ENCODE data around the gene INF2.
"Not testable (repeated sequence)": the region's sequence is repeated elsewhere in the genome, so short reads cannot be mapped to it uniquely, and the experiment has no call there.

Gene INF2

GRCh38 chr14:104749111-104749649 is 59.8 kb downstream of the INF2 start:
- peak in 35 of 56 donors; percentile 14 to 85 (median 64) for DNase-seq

- no peak for DNase-seq
These were observed 60.8 kb downstream of the INF2 start for GRCh38 chr14:104750056-104750752.

- not testable (repeated sequence) for DNase-seq
These were observed 61.3 kb downstream of the INF2 start for GRCh38 chr14:104750753-104751057.

- peak in 1 of 56 donors; percentile 55 for DNase-seq
These were observed 62.4 kb downstream of the INF2 start for GRCh38 chr14:104751539-104752422.

GRCh38 chr14:104752423-104752734 is 63.0 kb downstream of the INF2 start:
- peak in 1 of 56 donors; percentile 81 for DNase-seq

- peak; percentile 89 to 100 (median 99) for DNase-seq
These were observed 63.5 kb downstream of the INF2 start, which contains the start of gene SIVA1 for GRCh38 chr14:104752735-104753527. Gene SIVA1, plus strand, starts transcription at chr14:104753147. Its CDS starts 55 bp downstream, at chr14:104753202.

- no peak for DNase-seq
These were observed 64.3 kb downstream of the INF2 start for GRCh38 chr14:104753528-104754212.

GRCh38 chr14:104754213-104754851 is 64.9 kb downstream of the INF2 start:
- no peak for DNase-seq

DNA sequence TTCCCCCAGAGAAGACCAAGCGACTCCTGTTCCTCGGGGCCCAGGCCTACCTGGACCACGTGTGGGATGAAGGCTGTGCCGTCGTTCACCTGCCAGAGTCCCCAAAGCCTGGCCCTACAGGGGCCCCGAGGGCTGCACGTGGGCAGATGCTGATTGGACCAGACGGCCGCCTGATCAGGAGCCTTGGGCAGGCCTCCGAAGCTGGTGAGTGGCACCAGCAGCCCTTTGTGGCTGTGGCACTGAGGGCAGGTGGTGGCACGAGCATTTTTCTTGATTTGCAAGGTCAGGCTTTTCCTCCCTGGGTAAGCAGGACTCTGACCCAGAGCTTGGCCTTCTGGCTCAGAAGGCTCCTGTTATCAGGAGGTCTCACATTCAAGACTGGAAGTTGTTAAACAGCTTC is 66.2 kb downstream of the INF2 start:
- no peak for DNase-seq

GRCh38 chr14:104756477-104757237 is 67.2 kb downstream of the INF2 start:
- no peak for DNase-seq

DNA sequence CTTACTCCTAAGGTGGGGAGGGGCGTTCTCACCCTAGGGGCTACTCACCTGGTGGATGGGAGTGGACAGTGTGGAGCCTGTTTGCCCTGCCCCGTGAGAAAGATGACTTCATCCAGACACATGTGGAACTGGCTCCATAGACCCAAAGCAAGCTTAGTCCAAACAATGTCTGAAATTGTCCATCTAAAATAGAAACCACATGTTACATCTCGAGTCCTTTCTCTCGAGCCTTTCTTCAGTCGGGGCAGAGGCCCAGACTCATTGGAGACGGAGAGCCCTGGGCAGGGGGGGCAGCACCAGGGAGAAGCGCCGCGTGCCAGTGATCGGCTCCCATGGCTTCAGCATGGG is 67.8 kb downstream of the INF2 start:
- no peak for DNase-seq

DNA sequence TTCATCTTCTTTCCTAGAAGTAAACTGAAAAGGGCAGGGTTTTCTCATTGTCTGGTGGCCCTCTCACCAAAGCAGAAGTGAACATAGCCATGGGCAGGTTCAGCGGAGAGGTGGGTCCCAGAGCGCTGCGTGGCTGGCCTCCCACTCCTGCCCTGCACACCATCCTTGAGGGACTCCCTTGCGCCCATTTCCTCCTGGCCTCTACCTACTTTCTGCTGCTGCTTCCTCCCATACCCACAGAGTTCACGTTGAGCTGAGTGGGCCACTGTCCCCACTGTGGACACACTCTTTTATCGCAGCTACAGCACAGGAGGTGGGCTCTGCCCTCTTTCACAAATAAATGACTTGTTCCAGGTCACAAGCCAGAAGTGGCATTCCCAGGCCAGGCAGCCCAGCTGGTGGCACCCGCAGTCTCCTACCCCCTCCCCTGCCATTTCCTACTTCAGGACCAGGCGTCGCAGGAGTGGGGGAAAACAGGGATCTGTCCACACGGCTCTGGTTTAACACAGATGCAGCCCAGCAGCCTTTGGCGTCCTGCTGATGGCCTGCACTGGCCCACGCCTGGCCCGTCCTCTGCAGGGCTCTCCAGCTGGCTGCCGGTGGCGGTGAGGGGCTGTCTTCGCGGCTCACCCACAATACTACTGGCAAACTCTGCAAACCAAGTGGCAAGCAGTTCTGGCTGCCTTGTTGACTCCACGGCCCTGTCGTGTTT is 68.4 kb downstream of the INF2 start:
- DNase-seq = no peak

DNA sequence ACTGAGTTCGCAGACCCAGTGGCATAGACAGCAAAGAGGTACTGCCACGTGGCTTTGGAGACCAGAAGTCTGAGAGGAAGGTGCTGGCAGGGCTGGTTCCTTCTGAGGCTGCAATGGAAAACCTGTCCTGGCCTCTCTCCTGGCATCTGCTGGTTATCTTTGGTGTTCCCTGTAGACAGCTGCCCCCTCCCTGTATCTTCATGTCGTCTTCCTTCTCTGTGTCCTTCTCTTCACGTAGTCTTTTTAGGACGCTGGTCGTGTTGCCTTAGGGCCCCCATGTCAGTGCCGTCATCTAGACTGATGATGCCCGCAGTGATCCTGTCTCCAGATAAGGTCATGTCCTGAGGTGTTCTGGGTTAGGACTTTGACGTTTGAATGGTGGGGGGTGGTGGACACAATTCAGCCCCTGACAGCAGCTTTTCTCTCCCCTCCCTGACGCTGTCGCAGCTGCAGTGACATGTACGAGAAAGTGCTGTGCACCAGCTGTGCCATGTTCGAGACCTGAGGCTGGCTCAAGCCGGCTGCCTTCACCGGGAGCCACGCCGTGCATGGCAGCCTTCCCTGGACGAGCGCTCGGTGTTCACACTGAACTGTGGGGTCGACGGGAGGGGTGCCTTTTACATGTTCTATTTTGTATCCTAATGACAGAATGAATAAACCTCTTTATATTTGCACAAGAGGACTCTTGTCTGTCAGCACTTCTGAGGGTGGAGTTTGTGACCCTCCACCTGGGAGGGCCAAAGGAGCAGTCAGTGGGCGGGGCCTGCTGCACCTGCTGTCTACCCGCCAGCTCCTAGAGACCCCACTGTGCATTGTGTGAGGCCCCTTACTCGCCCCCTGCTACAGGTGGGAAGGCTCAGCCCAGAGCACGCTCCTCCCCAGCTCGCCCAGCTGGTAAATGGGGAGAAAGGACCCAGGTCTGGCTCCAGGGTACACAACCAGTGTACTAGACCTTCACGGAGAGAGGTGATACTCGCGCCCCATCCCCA is 69.9 kb downstream of the INF2 start:
- DNase-seq = no peak

DNA sequence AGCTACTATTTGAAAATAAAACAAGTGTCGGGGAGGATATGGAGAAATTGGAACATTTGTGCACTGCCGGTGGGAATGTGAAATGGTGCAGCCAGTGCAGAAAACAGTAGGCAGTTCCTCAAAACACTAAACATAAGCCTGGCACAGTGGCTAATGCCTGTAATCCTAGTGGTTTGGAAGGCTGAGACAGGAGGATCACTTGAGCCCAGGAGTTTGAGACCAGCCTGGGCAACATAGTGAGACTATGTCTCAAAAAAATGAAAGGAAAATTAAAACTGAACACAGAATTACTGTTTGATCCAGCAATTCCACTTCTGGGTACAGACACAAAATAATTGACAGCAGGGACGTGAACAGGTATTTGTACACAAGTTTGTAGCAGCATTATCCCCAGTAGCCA is 76.1 kb downstream of the INF2 start:
- no peak for DNase-seq

DNA sequence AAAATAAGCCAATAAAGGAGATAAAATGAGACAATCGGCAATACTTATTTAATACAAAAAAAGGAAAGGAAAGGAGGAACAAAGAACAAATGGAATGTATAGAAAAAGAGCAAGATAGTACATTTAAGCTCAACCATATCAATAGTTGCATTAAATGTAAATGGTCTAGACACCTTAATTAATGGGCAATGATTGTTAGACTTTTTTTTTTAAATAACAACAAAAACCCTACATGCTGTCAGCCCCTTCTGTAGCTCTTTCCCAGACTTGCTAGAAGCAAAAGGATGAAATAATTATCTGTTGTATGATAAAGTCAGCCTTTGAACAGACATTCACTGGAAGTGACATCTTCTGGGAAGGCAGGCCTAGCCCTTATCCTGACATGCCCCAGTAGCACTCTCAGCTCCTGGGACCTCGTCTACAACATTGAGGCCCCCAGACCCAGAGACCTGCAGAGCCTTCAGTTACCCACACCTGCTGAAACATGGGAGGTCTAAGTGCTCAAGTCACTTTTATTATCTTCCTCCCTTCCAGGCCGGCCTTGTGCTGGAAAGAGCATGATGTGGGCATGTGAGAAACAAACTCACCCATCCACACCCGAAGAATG is 76.9 kb downstream of the INF2 start:
- DNase-seq = no peak

DNA sequence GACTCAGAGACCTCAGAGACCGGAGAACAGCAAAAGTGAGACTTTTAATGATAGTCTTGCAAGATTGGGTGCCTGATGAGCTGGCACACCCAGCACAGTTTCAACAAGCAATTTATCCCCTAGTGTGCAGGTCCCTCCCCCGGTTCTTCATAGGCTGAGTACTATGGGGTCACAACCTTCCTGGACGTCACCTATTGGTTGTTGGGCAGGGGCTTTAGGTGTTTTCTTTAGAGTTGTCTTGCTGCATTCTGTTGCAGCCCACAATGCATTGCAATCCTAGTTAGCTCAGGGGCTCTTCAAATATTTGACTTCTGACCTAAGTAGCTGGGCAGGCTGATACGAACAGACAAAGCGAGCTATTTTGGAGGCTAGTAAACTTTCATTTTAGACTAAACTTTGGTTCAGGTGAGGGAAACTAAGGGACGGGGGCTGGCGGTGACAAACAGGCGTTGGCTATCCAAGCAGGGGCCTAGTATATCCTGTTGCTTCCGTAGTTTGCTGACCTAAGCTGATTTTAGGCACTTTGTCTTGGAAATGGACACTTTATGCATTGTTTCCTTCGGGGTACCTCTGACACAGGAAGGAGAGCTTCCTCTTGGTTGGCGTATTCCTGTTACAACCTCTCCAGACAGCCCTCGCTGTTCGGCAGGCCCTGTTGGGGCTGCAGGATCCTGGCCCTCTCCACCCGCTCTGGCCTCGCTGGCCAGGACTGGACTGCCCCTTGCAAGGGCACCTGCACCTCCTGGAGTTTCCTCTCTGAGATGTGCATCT is 77.6 kb downstream of the INF2 start:
- no peak for DNase-seq

DNA sequence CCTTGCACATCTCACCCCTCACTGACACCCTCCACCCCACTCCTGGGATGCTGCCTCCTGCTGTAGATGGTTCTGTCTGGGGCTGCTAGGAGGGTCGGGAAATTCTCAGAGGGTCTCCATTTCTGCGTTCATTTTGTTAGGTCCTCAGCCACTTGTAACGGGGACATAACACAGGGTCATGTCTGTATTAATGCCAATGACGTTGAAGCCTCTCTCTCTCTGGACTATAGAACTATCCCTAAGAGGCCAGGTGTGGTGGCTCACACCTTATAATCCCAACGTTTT is 78.2 kb downstream of the INF2 start:
- DNase-seq = no peak
